Endodermal cell (in vitro differentiated cells): Measurements from ENCODE around the gene PSAP. TPM values are rescaled to one million over a fixed set of nuclear protein-coding genes. Genes with fewer than 3 reads are reported as not detected.

Experiments used
- DNase-seq: peaks from one replicate; pipeline ENCODE4 v3.0.0-alpha.2; 2017
- H3K27ac ChIP-seq: 2 replicates; pipeline ENCODE4 v1.5.1; 2013; ENCODE audit warnings: mild to moderate bottlenecking, low read depth, low read length, moderate library complexity
- H3K27me3 ChIP-seq: 2 replicates; pipeline ENCODE4 v1.6.1; 2013; ENCODE audit warnings: mild to moderate bottlenecking, low read length, moderate library complexity; ENCODE audit not compliant: insufficient read depth, control insufficient read depth, poor library complexity, severe bottlenecking
- H3K36me3 ChIP-seq: 2 replicates; pipeline ENCODE4 v1.7.0; 2013; ENCODE audit warnings: mild to moderate bottlenecking, low read length, moderate library complexity; ENCODE audit not compliant: control insufficient read depth, insufficient read depth
- H3K4me1 ChIP-seq: one replicate; pipeline ENCODE4 v1.7.0; 2013; ENCODE audit warnings: low read length; ENCODE audit not compliant: control insufficient read depth, insufficient read depth
- H3K4me3 ChIP-seq: 2 replicates; pipeline ENCODE4 v1.5.1; 2013; ENCODE audit warnings: mild to moderate bottlenecking, low read length, moderate library complexity
- H3K9ac ChIP-seq: 2 replicates; pipeline ENCODE4 v1.6.1; 2013; ENCODE audit warnings: mild to moderate bottlenecking, low read length, moderate library complexity; ENCODE audit not compliant: poor library complexity, severe bottlenecking; ENCODE audit errors: extremely low read depth
- H3K9me3 ChIP-seq: 2 replicates; pipeline ENCODE4 v1.6.1; 2013; ENCODE audit warnings: mild to moderate bottlenecking, low read length, moderate library complexity; ENCODE audit not compliant: control insufficient read depth
- H3K27ac Mint-ChIP-seq: 2 replicates; pipeline ENCODE4 v1.8.0; 2020; ENCODE audit warnings: mixed read lengths
- H3K27me3 Mint-ChIP-seq: 2 replicates; pipeline ENCODE4 v1.8.0; 2021; ENCODE audit warnings: mild to moderate bottlenecking, mixed read lengths; ENCODE audit not compliant: insufficient read depth
- H3K36me3 Mint-ChIP-seq: 2 replicates; pipeline ENCODE4 v1.8.0; 2020; ENCODE audit warnings: low read depth, mixed read lengths
- H3K4me1 Mint-ChIP-seq: 2 replicates; pipeline ENCODE4 v1.8.0; 2020; ENCODE audit warnings: mixed read lengths
- H3K4me3 Mint-ChIP-seq: 2 replicates; pipeline ENCODE4 v1.8.0; 2020; ENCODE audit warnings: mild to moderate bottlenecking, moderate library complexity, mixed read lengths
- H3K9me3 Mint-ChIP-seq: 2 replicates; pipeline ENCODE4 v1.8.0; 2020; ENCODE audit warnings: mild to moderate bottlenecking, mixed read lengths
- WGBS, 2 experiments: methylation state at CpG; one replicate each; pipeline versions ENCODE4 v1.1.5 to v1.1.7; 2013; ENCODE audit warnings: missing lambda C conversion rate in 2 of 2, mixed read lengths in 1 of 2; ENCODE audit not compliant: insufficient coverage in 1 of 2, insufficient read length in 1 of 2; 5-methylcytosine and 5-hydroxymethylcytosine counted together
- total RNA-seq, 2 donors: library from RNA; stranded (reverse); fragmentation: NEBNext Ultra II Directional in 1 of 2; extraction: Animal tissue kit (Norgen Biotek cat#: 25700) in 1 of 2; gene quantifications; 2 replicates in 1 of 2; 3 replicates in 1 of 2; pipeline ENCODE4 v1.2.1, GENCODE V29; 2021
- TF ChIP-seq, protein P1 (sequence below): fragments of 200-600 bp; sonication (generic); conservative IDR thresholded peaks from 2 replicates; pipeline ENCODE4 v1.5.0; 2021; ENCODE audit warnings: antibody characterized with exemption, mild to moderate bottlenecking

Gene PSAP
- total RNA-seq, 2 donors from 2014 or later, result 456 to 549 TPM

DNA sequence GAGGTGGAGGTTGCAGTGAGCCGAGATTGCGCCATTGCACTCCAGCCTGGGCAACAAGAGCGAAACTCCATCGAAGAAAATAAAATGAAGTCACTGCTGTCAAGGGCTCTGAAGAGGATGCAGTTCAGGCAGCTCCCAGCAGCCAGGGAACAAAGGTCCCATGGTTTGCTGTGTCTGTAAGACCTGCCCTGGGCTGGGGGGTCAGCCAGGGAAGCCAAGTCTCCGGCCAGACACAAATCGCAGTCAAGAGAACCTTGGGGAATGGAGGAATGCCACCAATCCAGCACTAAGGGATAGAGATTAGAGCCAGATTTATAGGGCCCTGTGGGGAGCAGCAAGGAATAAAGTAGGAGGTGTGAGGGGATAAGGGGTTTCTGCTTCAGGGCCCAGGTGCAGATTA is 48.8 kb downstream of the PSAP start:
- Histone ChIP-seq H3K36me3 (no peaks in the 10 kb centered on the region), H3K27me3 (no peaks in the 10 kb centered on the region), H3K4me1 (no peaks in the 10 kb centered on the region), H3K27ac (no peak overlapping the region), H3K9me3 (no peaks in the 10 kb centered on the region), H3K4me3 (no peak overlapping the region), H3K9ac (no peak overlapping the region)
- Mint-ChIP-seq H3K4me1 (no peaks in the 10 kb centered on the region), H3K27me3 (peaks cover 27% of the 10 kb centered on the region), H3K36me3 (no peaks in the 10 kb centered on the region), H3K27ac (no peak overlapping the region), H3K4me3 (no peak overlapping the region), H3K9me3 (no peaks in the 10 kb centered on the region)
- DNase-seq, result no peak
- TF ChIP-seq, protein P1, sequence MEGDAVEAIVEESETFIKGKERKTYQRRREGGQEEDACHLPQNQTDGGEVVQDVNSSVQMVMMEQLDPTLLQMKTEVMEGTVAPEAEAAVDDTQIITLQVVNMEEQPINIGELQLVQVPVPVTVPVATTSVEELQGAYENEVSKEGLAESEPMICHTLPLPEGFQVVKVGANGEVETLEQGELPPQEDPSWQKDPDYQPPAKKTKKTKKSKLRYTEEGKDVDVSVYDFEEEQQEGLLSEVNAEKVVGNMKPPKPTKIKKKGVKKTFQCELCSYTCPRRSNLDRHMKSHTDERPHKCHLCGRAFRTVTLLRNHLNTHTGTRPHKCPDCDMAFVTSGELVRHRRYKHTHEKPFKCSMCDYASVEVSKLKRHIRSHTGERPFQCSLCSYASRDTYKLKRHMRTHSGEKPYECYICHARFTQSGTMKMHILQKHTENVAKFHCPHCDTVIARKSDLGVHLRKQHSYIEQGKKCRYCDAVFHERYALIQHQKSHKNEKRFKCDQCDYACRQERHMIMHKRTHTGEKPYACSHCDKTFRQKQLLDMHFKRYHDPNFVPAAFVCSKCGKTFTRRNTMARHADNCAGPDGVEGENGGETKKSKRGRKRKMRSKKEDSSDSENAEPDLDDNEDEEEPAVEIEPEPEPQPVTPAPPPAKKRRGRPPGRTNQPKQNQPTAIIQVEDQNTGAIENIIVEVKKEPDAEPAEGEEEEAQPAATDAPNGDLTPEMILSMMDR, result no peak
- WGBS, 2 experiments, result 94 to 97% methylated on average over 6 of the region's 6 CpGs

DNA sequence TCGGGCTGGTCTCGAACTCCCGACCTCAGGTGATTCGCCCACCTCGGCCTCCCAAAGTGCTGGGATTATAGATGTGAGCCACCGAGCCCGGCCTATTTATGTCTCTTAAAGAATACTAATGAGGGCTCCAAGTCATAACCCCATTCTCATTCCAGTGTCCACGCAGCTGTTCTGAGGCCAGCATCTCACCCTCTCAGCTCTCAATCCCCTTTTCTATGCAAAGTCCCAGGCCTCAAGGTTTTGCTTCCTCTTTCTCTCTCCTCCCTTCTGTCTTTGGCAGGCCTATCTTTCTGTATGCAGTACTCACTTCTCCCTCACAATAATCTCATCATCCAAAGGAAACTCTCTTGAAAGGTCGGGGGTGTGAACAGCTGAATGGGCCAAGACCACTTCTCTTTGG is 49.7 kb downstream of the PSAP start:
- H3K36me3 ChIP-seq, result no peaks in the 10 kb centered on the region
- DNase-seq, result no peak
- WGBS, 2 experiments, result 88 to 91% methylated on average over 6 to 9 of the region's 9 CpGs
- TF ChIP-seq, protein P1, result no peak
- Mint-ChIP-seq H3K27ac (no peak overlapping the region), H3K4me1 (no peaks in the 10 kb centered on the region), H3K4me3 (no peak overlapping the region), H3K27me3 (peaks cover 25% of the 10 kb centered on the region), H3K9me3 (no peaks in the 10 kb centered on the region), H3K36me3 (no peaks in the 10 kb centered on the region)
- no peaks in the 10 kb centered on the region for H3K27me3 ChIP-seq
- H3K9me3 ChIP-seq, result no peaks in the 10 kb centered on the region
- H3K9ac ChIP-seq, result no peak overlapping the region
- H3K27ac ChIP-seq, result no peak overlapping the region
- no peak overlapping the region for H3K4me3 ChIP-seq
- H3K4me1 ChIP-seq, result no peaks in the 10 kb centered on the region

DNA sequence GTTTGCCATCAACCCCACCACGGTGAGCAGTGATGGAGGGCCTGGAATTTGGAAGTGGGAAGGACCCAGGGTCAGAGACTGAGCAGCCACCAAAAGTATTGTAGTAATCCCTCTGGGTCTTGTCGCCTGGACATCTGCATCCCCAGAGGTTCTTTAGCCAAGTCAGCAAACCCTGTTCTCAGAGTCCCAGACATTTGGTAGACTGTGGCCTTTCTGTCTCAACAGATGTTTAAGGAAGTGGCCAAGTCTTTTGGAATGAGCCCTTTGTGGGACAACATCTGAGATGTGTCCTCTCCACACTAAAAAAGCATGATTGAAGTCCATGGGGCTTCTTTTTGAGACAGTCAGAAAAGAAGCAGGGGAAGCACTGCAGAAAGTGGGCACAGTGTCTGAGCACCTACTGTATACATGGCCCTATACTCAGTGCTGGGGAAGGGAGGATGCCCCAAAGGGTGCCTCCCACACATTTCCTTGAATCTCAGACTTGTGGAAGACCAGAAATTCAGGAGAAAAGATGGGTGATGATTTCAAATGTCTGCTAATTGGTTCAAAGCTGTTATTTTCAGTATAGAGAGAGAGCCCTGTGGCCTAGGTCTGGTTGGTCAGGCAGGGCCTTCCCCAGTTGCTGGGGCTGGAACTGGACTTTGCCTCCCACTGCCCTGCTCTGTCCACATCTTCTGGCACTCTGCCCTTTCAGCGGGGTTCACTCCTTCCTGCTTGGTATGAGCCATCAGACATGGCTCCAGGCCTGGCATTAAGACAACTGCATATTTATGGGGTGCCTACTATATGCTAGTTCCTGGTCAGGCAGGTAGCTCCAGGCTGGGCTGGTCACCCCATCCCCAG is 51.2 kb downstream of the PSAP start:
- no peaks in the 10 kb centered on the region for H3K4me1 Mint-ChIP-seq
- H3K9me3 ChIP-seq, result no peaks in the 10 kb centered on the region
- H3K9me3 Mint-ChIP-seq, result no peaks in the 10 kb centered on the region
- DNase-seq, result no peak
- peaks cover 13% of the 10 kb centered on the region for H3K27me3 Mint-ChIP-seq
- no peaks in the 10 kb centered on the region for H3K4me1 ChIP-seq
- no peaks in the 10 kb centered on the region for H3K27me3 ChIP-seq
- H3K27ac ChIP-seq, result no peak overlapping the region
- H3K27ac Mint-ChIP-seq, result no peak overlapping the region
- H3K36me3 ChIP-seq, result no peaks in the 10 kb centered on the region
- H3K9ac ChIP-seq, result no peak overlapping the region
- H3K36me3 Mint-ChIP-seq, result no peaks in the 10 kb centered on the region
- H3K4me3 ChIP-seq, result no peak overlapping the region
- TF ChIP-seq, protein P1, result no peak
- 79 to 86% methylated on average over 2 to 3 of the region's 3 CpGs for WGBS, 2 experiments
- H3K4me3 Mint-ChIP-seq, result no peak overlapping the region
